Measurements from ENCODE around the gene CCDC85C.
A peak's percentile ranks its signal among the peaks of the same experiment; 100 is the strongest.

The CCDC85C gene

DNA sequence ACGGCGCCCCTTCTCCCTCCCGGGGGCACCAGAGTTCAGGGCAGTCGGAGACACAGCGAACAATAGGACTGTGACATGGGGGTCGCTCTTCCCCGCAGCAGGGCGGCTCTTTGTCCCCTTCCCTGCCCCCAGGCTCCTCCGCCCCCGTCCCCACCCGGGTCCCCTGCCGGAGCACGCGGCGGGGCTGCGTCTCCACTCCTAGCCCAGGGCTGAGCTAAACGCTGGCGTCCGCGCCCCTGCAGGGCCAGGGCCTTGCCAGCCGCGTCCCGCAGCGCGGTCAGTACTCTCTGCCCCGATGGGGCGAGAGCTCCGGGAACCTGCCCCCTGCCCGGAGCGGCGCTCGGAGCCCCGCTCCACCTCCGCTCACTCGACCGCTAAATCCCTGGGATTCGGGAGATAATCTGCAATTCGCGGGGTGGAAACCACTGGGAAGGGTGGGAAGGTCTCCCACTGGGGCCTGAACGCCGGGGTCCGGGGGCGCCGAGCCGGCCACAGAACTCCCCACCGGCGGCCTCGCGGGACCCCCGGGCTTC, 825 bp upstream of the CCDC85C start:
- peak; percentile 62 for DNase-seq

GRCh38 chr14:99604278-99604765, 315 bp upstream of the CCDC85C start:
- peak; percentile 97 for DNase-seq

DNA sequence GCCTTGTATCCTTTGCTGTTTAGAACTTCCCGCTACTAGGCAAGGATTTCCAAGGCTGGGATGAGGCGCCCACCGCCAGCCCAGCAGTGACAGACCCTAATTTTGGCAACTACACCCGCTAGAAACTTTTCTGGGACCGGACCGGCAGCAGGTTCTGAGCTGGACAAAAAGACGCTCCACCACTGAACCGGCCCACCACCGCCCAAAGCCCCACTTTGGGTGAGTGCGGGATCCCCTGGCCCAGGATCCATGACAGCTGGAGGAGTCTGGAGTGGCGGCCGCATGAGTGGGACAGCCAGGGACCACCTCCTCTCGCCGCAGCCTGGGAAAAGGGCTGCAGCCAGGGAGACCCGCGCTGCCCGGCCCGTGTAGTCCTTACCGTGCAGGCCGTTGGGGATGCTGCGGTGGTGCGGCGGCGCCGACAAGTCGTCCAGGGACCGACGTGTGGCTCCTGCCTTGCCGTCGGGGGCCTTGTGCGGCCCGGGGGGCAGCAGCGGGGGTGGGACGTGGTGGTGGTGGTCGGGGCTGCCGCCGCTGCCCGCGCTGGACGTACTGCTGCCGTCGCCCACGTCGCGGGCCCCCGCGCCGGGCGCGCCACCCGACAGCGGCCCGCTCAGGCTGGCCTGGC, 1.1 kb downstream of the CCDC85C start:
- DNase-seq = no peak

DNA sequence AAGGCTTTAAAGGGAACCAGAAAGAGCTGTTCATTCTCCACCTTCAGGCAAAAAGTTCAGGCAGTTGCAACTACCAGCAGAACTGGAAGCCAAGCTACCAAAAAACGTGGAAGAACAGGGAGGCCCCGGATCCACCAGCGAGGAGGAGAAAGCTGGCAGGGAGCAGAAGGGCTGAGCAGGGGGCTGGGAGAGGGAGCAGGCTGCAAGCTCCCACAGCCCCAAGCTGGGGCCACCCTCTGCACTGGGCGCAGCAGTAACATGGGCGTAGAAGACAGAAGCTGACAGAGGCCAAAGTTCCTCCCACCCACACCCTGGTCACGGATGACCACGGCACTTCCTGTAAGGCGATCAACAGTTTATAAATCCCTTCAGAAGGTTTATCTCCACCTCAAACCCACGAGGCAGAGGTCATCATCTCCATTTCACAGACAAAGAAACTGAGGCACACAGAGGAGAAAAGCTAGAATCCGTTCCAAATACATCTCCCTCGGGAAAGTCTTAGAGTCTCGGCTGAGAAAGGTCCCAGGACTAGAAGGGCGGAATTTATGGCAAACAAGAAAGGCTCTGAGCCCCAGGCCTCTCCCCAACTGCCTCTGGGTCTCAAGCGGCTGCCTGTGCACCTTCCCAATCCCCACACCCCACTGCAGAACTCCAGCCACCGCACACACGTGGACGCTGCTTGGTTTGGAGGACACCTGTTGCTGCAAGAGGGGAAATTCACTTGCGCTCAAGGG, 1.8 kb downstream of the CCDC85C start:
- no peak for DNase-seq

DNA sequence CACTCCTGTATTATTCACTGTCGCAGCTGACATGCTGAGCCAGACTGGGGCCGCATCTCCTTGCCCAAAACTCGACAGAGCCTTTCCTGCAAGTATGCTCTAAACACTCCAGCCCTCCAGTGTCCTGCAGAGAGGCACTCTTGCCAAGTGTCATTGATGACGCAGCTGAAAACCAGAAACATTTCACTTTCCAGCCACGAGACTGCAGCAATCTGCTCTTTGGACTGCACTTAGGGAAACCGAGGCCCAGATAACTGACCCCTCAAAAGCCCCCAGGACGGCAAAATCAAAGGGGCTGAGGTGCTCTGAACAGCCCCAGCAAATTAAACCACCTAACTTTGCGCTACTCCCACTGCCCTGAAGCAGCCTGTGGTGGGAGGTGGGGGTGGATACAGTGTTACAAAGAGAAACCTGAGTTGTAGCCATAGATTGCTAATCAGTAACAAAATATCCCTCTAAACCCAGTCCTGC, 2.6 kb downstream of the CCDC85C start:
- no peak for DNase-seq

DNA sequence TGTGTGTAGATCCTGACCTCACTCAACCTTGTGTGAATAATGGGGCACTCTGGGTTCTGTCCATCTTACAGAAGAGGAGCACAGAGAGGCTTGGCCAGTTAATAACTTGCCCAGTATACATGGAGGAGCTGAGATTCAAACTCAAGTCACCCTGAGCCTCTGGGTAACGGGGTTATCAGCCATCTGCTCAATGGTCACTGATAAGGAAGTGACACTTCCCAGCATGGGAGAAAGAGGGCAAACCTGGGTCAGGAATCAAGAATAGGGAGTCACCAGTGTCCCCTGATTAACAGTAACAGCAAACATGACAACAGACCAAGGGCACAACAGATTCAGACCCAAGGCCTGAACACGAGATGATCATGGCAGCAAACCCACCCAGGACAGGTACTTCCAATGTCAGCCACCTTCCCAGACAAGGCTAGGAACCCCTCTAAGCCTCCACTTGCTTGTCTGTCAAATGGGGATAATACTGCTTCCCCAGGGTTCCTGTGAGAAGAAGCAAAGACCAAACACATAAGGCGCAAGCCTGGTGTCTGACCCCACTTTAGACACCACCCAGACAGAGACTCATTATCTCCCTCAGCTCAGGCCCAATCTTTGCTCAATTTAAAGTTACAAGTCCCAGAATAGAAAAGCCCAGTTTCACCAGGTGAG, 3.6 kb downstream of the CCDC85C start:
- DNase-seq = no peak

DNA sequence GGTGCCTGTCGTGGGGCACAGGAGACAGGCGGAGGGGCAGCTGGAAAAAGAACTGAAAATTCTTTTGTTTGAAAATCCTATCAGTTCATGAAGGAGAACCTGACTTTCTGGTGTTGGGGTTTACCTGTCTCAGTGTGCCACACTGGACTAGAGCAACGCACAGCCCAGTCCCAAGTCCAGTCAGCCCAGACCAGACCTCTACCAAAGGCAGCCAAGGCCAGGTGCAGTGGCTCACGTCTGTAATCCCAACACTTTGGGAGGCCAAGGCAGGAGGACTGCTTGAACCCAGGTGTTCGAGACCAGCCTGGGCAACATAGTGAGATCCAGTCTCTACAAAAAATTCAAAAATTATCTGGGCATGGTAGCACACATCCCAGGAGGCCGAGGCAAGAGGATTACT, 4.6 kb downstream of the CCDC85C start:
- DNase-seq = no peak

DNA sequence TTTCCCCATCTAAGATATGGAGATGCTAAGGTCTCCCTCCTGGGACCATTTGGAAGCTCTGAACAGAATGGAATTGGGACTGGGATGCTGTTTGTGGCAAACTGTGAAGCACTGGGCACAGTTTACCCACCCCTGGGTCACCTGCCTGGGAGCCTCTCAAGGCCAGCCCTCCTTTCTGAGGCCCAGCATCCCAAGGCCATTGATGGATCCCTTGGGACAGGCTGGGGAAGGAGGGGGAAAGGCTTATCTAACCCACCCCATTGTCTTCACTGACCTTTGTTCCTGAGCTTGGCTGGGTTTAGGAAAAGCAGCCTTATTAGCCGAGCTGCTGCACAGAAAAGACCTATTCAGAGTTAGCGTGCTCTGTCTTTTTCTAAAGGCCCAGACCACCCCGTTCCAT, 5.2 kb downstream of the CCDC85C start:
- DNase-seq = no peak

DNA sequence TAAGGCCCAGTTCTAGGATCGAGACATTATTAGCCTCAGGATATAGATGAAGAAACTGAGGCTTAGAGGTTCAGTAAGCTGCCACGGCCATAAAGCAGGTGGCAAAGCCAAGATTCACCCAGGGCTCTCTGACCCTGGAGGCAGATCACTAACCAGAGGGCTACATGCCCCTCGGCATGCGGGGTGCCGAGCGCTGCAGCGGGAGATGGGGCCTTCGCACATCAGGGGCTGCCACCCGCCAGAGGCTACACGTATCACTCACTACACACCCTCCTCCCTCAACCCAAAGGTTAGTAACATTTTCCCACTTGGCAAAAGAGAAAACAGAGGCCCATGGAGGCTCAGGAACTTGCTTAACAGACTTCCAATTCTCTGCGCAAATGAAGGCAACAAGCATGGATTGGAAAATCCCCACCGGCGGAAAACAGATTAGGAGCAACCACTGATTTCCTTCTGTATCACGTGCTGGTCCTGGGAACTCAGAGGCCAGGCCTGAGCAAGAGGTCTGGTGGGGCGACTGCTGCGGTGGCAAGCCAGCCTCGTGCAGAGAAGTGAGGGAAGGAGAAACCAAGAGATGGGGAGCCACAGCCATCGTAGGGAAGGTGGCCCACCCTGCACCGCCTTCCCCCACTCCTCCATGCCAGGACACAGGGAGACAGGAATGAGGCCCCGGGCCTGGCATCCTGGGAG, 6.0 kb downstream of the CCDC85C start:
- no peak for DNase-seq

- DNase-seq = no peak
Measured at GRCh38 chr14:99596772-99597171, 7.2 kb downstream of the CCDC85C start.

DNA sequence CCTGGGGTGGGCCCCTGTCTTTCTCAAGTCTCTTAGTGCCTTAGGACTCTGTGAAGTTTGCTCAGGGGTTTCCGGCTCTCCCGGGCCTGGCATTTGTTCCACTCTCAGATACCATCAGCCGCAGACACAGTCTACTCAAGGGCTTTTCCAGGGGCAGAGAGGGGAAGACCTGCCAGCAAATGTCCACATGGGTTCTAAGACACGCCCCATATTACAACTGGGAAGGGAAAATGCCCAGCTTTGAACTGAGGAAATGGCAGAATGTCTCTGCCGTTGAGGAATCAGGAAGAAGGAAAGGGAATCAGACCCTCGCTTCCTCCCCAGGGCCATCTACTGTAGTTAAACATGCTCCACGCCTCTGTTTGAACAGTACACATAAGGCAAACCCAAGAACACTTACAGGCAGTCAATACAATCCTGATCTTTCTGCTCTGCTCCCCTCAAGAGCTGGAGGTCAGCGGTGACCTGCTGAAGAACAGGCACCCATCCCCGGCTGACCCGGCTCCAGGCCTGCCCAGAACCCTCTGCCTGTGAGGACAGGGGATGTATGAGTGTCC, 7.9 kb downstream of the CCDC85C start:
- no peak for DNase-seq

GRCh38 chr14:99595524-99595923, 8.5 kb downstream of the CCDC85C start:
- DNase-seq = no peak

DNA sequence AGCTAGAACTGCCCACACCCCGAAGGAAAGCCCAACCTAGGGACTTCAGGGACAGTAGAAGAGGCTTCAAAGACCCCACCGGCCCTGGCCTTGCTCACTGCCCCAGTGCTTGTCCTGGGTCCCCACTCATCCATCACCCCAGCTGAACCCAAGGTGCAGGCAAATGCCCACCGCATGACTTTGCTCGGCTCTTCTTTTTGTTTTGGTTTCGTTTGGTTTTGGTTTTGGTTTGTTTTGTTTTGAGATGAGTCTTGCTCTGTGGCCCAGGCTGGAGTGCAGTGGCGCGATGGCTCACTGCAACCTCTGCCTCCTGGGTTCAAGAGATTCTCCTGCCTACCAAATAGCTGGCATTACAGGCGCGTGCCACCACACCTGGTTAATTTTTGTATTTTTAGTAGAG, 9.0 kb downstream of the CCDC85C start:
- DNase-seq = no peak

GRCh38 chr14:99593971-99594841, 9.8 kb downstream of the CCDC85C start:
- no peak for DNase-seq

DNA sequence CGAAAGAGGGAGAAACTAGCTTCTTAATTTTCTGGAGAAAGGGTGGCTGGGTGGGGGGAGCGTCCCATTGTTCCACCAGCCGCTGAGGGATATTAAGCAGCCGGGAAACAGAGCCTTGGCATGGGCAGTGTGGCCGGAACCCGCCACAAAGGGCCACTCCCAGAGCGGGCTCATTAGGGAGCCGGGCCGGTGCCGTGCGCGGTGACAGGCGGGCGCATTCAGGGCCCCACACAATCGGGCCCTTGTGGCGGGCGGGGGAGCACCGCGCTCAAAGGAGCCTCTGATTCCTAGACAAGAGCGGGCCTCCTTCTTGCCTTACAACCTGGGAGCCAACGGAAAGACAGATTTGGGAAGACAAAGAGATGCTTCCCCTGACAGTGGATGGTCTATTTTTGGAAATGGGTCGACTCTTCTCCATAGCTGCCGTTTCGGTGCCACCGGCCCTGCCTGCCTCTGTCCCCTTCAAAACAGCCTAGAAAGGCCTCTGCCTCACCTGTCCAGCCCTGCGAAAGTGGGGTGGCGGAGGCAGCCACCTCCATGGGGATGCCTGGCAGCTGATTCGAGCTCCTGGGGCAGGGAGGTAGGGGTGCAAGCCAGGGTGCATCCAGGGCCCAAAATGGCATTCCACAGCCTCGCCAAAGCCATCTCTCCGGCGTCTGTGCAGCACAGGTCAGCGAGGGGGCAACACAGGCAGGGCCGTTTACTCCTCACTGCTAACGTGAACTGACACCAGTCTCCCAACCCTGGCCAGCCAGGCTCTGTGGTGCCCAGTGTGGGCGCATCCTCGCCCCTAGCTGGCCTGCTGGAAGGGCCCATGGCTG, 10.9 kb downstream of the CCDC85C start:
- DNase-seq = no peak

DNA sequence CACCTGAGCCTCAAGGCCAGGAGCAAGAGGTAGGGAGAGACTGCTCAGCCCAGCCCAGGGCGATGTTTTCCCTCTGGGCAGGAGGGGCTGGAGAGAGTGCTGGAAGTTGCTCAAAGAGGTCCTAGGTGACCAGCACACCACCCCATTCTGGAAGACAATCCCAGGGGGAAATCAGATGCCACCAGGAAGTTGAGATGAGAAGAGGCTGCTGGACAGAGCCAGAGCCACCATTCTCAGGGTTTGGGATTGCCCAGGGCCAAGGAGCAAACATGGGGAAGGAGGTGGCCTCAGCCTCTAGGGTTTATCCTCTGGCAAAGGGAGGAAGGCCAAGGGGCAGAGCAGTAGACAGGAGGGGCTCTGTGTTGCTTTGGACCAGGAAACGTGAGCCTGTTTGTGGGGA, 11.6 kb downstream of the CCDC85C start:
- DNase-seq = no peak

DNA sequence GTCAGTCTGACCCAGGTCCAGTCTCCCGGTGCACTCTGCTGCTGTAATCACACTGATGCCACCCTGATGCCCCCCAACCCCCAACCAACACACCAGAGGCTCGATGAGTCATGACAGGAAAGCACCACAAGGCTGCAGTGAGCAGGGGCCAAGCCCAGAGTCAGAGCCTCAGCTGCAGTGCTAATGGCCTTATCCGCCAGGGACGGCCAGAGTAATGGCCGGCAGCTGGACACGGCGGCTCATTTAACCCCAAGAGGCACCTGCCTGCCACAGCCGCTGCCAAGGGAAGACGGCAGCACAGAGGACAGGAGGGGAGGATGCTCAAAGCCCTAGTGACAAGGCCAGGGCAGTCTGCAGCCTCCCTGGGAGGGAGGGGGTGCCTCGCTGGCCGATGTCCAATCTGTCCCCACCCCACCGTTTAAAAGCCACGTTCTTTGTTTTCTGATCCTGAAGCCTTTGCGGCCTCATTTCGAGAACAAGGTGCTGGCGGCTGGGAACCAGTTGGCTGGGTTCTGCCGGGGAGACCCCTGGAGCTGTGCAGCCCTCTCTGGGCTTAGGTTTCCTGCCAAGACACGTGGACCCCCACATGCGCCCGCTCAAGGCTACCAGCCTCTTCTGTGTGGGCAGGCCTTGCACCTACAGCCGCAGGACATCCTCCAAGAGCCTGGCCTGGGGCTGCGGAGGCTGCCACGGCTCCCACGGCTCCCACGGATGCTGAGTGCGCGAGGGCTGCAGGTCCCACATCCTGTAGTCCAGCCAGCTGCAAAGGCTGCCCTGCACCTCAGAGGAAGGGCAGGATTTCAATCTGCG, 13.1 kb downstream of the CCDC85C start:
- DNase-seq = peak; percentile 62

DNA sequence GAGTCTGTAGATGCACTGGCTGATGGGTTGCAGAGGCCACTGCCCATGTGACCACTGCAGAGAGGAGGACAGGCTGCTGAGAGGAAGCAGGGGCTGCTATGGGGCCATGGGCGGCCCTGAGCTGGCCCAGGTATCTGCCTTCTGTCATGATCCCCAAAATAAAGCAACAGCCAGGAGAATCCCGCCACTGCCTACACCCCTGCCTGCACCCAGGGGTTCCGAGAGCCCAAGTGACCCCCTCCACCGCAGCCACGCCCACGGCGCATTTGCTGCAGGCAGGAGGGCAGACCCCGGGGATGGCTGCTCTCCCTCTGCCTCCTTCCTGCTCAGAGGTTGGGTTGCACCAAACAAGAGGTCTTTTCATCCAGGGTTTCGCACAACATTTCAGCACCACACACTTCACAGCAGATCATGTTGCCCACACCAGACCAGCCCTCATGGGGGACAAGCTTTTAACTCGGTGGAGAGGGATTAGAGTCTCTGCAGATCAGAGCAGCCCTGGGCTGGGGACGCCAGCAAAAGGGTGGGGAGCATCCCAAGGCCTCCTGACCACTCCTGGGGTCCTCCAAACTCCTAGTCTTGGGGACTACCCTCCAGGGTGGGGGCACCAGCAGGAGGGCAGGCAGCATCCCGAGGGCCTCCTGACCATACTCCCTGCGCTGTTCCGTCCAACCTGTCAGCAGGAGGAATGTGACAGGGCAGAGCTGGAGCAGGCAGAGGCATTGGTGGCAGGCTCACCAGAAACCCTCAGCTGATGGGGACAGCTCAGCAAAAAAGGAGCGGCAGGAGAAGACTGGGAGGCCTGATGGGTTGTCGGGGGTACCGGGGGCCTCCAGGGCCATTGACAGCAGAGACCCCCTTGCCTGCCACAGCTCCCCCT, 14.1 kb downstream of the CCDC85C start:
- DNase-seq = no peak

DNA sequence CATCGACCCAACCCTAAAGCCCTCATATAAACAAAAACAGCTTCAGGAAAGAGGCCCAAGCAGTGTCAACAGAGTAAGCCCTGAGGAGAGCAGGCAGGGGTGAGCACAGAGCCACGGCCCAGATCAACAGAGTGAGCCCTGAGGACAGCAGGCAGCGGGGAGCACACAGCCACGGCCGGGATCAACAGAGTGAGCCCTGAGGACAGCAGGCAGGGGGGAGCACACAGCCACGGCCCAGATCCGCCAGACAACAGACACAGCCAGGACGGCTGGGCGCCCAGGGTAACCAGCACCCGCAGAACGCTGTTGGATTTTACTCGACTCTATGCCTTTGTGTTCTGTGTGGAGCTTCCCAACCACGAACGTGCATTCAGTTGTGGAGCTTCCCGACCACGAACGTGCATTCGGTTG, 15.0 kb downstream of the CCDC85C start:
- no peak for DNase-seq

All from NCI-H146 (cell line).